Kidney epithelial cell (primary cell): Measurements from ENCODE around the gene TIMM10B. TPM values are rescaled to one million over a fixed set of nuclear protein-coding genes. Genes with fewer than 3 reads are reported as not detected.
A peak's percentile ranks its signal among the peaks of the same experiment; 100 is the strongest.

Source experiments
- DNase-seq: peaks from one replicate; pipeline ENCODE4 v3.0.0-alpha.2; 2010; ENCODE audit warnings: low read depth
- H3K27me3 ChIP-seq: 2 replicates; pipeline ENCODE4 v1.6.0; 2011; ENCODE audit warnings: low read length; ENCODE audit not compliant: control insufficient read depth, insufficient read depth
- H3K36me3 ChIP-seq: 2 replicates; pipeline ENCODE4 v1.5.1; 2011; ENCODE audit warnings: low read length; ENCODE audit not compliant: control insufficient read depth, insufficient read depth
- H3K4me3 ChIP-seq: 2 replicates; pipeline ENCODE4 v1.5.1; 2011; ENCODE audit warnings: low read depth, mild to moderate bottlenecking, control low read depth, low read length
- total RNA-seq: library from RNA; depleted of rRNA; stranded (reverse); fragments of >200 nt; gene quantifications from 2 replicates; pipeline ENCODE4 v1.2.3, GENCODE V29; 2015
- TF ChIP-seq, protein P1 (sequence below): IDR thresholded peaks from 2 replicates; pipeline ENCODE4 v1.5.1; 2011; ENCODE audit warnings: mild to moderate bottlenecking, moderate library complexity, low read length, control low read depth, inconsistent platforms; ENCODE audit not compliant: insufficient read depth, poor library complexity, severe bottlenecking

TIMM10B gene
- total RNA-seq, 1 donor from 2014 or later: 48.6 TPM

DNA sequence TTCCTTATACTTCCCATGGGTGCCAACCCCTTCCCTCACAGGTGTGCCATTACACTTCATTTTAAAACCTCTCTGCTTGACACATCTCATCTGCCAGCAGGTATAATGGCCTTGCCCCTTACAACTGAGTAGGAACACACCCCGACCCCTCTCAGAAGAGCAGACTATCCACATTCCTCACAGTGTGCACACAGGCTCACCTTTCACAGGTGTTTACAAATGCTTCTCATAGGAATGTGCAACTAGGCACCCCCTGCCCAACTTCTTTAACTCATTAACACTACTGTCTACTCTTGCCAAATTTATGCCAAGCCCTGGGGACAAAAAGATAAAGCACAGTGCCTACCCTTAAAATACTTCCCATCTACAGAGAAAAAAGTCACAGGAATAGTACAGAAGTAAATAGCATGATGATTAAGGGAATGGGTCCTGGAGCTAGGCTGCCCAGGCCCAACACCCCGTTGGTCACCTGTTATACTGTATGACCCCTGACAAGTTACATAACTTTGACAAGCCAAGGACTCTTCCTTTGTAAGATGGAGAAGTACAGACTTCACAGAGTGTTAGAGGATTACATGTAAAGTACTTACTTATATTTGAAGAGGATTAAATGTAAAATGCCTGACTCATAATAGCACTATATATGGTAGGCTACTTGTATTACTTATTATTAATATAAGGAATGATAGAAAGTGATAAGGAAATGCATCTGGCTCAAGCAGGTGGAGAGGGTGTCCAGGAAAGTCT, 22.8 kb upstream of the TIMM10B start:
- no peak for DNase-seq
- TF ChIP-seq, protein P1, sequence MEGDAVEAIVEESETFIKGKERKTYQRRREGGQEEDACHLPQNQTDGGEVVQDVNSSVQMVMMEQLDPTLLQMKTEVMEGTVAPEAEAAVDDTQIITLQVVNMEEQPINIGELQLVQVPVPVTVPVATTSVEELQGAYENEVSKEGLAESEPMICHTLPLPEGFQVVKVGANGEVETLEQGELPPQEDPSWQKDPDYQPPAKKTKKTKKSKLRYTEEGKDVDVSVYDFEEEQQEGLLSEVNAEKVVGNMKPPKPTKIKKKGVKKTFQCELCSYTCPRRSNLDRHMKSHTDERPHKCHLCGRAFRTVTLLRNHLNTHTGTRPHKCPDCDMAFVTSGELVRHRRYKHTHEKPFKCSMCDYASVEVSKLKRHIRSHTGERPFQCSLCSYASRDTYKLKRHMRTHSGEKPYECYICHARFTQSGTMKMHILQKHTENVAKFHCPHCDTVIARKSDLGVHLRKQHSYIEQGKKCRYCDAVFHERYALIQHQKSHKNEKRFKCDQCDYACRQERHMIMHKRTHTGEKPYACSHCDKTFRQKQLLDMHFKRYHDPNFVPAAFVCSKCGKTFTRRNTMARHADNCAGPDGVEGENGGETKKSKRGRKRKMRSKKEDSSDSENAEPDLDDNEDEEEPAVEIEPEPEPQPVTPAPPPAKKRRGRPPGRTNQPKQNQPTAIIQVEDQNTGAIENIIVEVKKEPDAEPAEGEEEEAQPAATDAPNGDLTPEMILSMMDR: no peak
- H3K27me3 ChIP-seq: no peaks in the 10 kb centered on the region
- no peak overlapping the region for H3K4me3 ChIP-seq
- no peaks in the 10 kb centered on the region for H3K36me3 ChIP-seq

DNA sequence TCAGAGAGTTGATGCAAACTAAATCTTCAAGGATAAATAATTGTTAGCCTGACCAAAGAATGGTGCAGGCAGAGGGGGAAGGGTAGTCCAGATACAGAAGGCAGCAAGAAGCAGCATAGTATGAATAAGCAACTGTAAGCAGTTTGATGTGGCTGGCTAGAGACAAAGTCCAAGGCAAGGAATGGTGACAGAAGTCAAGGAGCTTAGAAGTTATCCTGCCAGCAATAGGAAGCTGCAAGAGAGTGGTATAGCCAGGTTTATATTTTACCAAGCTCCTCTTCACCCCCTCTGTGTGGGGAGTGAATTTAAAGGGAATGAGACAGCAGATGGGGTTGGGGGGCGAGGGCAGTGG, 22.2 kb upstream of the TIMM10B start:
- Histone ChIP-seq H3K27me3 (no peaks in the 10 kb centered on the region), H3K36me3 (no peaks in the 10 kb centered on the region), H3K4me3 (no peak overlapping the region)
- DNase-seq: no peak
- TF ChIP-seq, protein P1: no peak

DNA sequence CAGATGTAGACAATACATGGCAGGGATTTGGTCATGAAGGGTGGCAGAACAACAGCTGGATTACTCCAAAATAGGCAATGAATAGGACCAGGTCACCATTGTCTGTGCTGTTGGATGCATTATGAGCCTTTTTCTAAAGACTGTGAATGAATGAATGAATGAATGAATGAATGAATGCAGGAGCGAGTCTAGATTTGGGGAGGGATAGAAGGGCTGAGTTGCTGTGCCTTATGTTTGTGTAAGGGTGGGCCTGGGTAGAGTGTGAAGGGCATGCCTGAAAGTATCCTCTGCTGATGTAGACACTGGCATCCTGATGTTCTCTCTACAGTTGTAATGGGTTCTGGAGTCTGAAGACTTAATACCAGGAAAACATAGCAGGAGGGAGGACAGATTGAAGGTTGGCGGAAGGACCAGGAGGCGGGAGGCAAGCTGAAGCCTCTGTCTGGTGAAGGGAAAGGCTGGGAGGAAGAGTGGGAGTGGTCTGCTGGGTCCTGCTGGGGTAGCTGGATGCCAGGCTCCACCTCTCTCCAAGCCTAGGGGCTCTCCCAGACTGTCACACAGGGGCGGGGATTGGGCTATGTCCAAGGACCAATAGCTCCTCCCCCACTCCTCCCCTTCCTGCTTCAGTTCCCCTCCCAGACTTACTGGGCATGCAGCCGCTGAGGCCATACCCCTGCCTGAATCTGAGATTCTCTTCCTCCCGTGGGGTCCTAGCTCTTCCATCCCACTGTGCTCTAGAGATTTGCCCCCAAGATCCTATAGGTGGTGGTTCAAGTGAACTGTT, 12.4 kb upstream of the TIMM10B start:
- Histone ChIP-seq H3K36me3 (peaks cover 1% of the 10 kb centered on the region), H3K4me3 (no peak overlapping the region), H3K27me3 (no peaks in the 10 kb centered on the region)
- TF ChIP-seq, protein P1: no peak
- DNase-seq: peak; percentile 53

DNA sequence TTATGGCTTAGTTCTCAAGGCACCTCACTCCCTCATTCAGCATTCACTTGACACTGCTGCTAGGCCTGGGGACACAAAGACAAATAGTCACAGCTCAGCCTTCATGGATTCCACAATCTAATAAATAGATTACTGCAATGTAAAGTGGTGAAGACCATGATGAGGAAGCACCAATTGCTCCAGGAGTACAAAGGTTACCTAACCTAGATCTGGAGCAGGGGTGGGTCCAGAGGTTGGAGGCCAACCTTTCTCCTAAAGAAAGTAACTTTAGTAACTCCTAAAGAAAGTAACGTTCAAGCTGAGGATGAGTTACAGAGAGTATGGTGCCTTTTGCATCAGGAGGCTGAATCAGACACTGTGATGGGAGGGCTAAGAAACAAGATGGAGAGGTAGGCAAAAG, 11.7 kb upstream of the TIMM10B start:
- no peak for DNase-seq
- Histone ChIP-seq H3K4me3 (no peak overlapping the region), H3K27me3 (no peaks in the 10 kb centered on the region), H3K36me3 (peaks cover 1% of the 10 kb centered on the region)
- TF ChIP-seq, protein P1: no peak

DNA sequence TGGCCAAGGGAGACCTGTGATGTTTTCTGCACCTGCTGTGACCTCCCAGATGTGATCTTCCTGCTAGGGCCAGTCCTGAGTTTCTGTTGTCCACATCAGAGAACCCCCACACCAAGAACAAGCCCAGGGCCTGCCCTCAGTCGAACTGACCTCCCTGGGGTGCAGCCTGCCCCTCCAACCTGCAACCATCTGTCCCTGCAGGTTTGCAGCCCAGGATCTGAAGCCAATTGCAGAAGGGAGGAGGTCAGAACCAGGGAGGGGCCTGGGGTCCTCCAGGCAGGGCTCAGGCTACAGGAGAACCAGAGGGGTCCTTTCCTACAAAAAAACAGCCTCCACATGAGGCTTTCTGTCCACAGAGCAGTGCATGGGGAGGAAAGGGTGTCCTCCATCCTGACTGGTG, 8.4 kb upstream of the TIMM10B start:
- no peaks in the 10 kb centered on the region for H3K27me3 ChIP-seq
- TF ChIP-seq, protein P1: no peak
- peak overlapping the region; percentile 75 for H3K4me3 ChIP-seq
- DNase-seq: no peak
- no peaks in the 10 kb centered on the region for H3K36me3 ChIP-seq
